SH-SY5Y (cell line): ENCODE results near the gene INPP5A.

Experiments used
- GATA2 ChIP-seq: IDR thresholded peaks from 2 replicates; pipeline ENCODE4 v1.6.1; 2011; ENCODE audit warnings: mild to moderate bottlenecking, low read depth, low read length
- GATA3 ChIP-seq: IDR thresholded peaks from 2 replicates; pipeline ENCODE4 v1.6.1; 2011; ENCODE audit warnings: low read depth, mild to moderate bottlenecking, low read length, moderate library complexity

GRCh38 chr10:132763545-132763944 is 226.0 kb downstream of the INPP5A start:
- TF ChIP-seq GATA2 = no peak
- TF ChIP-seq GATA3 = no peak
